Measurements from ENCODE around the gene KCND3.

Gene KCND3

GRCh38 chr1:111989531-111990025, at the start of gene KCND3:
TSS of gene KCND3 (minus strand) at chr1:111989668.
- no peak for FAIRE-seq

DNA sequence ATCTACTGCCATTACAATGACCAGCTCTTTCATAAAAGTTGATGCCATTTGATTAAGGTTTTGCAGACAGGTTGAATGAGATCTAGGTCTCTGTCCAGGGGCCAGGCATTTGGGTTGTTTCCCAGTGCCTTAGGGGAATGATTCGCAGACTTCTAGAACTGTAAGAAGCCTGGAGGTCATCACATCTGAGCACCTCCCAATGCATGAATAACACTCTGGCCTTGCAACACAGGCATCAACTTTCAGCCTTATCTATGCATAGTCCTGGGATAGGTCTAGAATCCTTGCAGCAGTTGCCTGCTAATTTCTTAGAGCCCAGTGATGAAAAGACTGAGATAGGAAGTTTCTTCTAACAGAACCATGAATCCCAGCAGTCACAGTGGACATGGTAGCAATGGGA, 44.8 kb upstream of the KCND3 start:
- no peak for FAIRE-seq

GRCh38 chr1:112033439-112034120, 44.1 kb upstream of the KCND3 start:
- FAIRE-seq, result no peak

DNA sequence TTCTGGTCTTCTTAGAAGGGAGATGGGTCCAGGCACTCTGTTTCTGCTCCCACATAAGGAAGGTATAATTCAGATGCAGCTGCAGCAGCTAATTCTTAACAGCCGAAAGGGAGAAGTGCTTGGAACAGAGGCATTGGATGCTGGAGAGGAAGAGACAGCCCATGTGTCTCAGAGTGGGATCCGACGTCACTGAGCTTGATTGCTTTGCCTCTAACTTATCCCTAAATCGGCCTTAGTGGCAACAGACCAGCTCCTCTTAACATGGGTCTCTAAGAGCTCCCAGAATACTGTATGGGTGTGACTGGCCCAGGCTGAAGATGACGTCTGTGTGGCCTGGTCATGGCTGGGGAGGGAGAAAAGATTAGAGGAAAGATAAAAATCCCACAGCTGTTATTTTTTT, 40.7 kb upstream of the KCND3 start:
- FAIRE-seq, result no peak

DNA sequence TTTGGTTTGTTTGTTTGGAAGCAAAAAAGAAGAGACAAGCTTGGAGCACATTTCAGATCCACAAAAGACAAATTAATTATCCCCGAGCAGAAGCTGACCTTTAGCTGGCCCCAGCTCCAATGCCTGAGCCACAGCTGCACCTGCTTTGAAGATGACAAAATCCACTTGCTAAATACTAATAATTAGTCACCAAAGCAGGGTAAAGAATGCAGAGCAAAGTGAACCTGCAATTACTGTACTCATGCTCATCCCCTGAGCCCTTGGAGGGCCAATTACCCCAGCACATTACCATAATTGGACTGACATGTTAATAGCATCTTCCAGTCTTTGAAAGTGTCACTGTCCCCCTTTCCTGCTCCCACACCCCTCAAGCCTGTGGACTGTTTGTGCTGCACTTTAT, 38.2 kb upstream of the KCND3 start:
- FAIRE-seq, result no peak

GRCh38 chr1:112026501-112026900, 37.0 kb upstream of the KCND3 start:
- no peak for FAIRE-seq

- no peak for FAIRE-seq
Measured at GRCh38 chr1:112026016-112026415, 36.5 kb upstream of the KCND3 start.

- FAIRE-seq, result no peak
Measured at GRCh38 chr1:112021263-112021662, 31.8 kb upstream of the KCND3 start.

DNA sequence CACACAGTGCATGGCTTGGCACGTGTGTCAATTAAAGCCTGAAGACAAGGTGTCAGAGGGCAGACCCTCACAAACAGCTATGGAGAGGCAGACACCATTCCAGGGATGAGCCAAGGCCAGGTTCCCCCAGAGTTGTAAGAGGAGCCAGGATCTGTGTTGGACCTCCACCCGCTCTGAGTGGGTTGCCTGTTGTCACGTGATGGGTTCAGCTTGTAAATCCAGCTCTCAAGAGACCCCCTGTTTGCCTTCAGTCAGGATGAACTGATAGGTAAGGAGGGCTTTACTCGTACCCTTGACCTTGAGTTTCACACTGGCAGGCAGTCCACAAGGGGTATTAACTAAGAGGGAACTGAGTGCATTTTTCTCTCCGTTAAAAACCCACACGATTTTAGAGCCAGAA, 27.7 kb upstream of the KCND3 start:
- no peak for FAIRE-seq

GRCh38 chr1:112012823-112013222, 23.4 kb upstream of the KCND3 start:
- no peak for FAIRE-seq

DNA sequence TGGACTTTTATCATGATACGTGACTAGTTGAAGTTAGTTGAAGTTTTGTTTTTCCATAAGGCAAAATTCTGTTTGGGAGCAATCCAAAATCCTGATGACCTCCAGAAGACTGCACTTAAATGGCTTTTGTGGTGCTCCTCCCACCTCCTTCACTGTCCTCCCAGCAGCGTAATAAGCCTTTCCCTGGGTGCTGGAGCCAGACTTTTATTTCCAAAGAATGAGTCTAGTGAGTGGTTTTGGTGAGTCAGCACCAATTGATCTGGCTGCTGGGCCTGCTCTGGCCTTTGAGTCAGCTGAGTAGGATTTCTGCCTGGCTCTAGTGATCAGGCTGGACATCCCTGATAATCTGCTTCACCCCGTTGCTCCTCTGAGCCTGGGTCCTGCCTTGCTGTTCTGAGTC, 21.7 kb upstream of the KCND3 start:
- no peak for FAIRE-seq

GRCh38 chr1:112007169-112007568, 17.7 kb upstream of the KCND3 start:
- no peak for FAIRE-seq

DNA sequence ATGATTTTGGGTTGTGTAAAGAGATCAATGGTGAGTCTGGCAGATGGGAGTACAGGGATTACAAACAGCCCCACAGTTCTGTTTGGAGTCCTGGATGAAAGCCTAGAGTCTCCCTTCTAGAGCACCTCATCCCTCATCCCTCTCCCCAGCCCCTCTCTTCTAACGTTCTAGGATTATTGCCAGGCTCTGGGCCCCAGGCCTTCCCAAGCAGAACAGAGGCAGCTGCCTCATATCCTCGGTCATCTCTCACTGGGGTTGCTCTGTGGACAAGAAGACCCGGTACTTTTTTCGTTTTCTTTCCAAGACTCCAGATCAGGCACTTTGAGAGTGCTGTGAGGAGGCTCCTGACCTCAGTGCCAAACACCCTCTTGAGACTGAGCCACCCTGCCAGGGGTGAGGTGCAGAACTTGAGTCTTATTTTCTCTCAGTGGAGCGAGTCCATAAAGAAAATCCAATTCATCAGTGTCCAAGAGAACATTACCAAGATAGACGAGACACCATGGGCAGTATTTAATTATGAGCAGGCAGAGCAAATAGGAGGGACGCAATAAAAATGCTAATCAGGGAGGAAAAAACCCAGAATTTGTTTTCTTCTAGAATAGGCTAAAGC, 17.1 kb upstream of the KCND3 start:
- no peak for FAIRE-seq

GRCh38 chr1:112004076-112004475, 14.6 kb upstream of the KCND3 start:
- FAIRE-seq, result no peak

- no peak for FAIRE-seq
Measured at GRCh38 chr1:112002514-112002913, 13.0 kb upstream of the KCND3 start.

GRCh38 chr1:112001436-112001835, 12.0 kb upstream of the KCND3 start:
- no peak for FAIRE-seq

GRCh38 chr1:112000048-112000447, 10.6 kb upstream of the KCND3 start:
- FAIRE-seq, result no peak

DNA sequence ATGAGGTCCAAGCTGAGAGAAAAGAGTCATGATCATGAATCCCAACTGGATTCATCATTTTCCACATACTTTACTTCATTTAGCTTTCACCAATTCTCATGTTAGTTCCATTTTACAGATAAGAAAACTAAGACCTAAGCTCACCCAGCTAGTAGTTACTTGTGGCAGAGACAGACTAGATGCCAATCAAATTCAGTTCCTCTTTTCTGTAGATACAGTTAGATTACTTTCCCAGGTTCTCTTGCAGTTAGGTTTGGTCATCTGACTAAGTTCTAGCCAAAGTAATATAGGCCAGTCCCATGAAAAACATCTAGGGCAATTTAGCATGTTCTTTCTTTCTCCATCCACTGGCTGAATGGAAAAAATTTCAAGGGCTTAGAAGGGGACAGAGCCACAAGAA, 8.9 kb upstream of the KCND3 start:
- no peak for FAIRE-seq

DNA sequence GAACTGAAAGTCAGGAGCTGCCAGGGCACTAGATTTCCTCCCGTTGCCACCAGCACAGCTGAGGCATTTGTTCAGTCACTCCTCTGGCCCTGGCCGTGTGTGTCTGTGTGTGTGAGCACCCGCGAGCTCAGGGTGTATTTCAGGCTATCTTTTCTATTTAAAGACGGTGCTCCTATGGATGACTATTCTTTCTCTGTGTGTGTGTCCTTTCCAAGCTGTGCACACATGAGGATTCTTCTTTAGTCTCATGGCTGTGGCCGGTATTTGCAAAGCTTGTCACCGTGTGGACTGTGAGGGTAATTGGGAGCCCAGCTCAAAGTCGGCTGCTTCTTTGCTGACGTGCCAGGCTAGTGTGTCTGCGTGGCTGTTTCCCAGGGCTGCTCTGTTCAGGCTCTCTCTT, 3.0 kb upstream of the KCND3 start:
- FAIRE-seq, result no peak

DNA sequence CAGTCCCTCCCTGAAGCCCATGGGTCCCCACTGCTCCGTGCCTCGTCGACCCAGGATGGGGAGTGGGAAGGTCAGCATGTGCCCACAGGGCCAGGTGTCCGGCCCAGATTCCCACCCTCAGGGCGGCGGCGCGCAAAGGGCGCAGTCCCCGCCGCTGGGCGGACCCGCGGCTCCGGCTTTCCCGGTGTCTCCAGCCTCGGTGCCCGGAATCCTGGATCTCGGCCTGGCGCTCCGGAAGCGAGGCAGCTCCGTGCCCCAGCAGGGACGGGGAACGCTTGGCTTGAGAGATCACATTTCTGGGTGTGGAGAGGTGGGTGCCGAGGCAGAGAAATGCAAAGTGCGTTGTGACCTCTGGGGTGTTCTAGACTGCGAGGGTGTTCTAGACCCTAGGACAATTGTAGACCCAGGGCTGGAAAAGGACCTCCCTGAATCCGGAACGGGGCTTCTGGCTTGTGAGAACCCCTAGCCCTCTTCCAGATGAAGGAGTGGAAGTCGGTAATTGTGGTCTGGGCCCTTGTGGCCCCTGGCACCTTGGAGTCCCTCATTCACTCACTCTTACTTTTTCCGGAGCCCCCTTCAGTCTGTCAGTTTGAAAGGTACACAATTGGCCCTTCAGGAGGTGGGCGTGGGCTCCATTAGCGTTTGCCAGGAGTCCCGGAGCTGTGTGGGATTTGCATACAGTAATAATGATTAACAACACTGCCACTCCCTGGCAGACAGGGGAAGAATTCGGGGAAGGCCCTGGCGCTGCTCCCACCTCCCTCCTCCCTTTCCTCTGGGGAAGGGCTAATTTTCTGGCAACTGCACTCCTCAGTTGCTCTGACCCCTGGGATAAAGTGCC, 1.6 kb upstream of the KCND3 start:
- no peak for FAIRE-seq

- no peak for FAIRE-seq
Measured at GRCh38 chr1:111990026-111990877, 784 bp upstream of the KCND3 start.

- no peak for FAIRE-seq
Measured at GRCh38 chr1:111988743-111989453, 570 bp downstream of the KCND3 start.

Data from islet of Langerhans (tissue), 1 donor.